ENCODE measurements around the gene CABP7.

DNA sequence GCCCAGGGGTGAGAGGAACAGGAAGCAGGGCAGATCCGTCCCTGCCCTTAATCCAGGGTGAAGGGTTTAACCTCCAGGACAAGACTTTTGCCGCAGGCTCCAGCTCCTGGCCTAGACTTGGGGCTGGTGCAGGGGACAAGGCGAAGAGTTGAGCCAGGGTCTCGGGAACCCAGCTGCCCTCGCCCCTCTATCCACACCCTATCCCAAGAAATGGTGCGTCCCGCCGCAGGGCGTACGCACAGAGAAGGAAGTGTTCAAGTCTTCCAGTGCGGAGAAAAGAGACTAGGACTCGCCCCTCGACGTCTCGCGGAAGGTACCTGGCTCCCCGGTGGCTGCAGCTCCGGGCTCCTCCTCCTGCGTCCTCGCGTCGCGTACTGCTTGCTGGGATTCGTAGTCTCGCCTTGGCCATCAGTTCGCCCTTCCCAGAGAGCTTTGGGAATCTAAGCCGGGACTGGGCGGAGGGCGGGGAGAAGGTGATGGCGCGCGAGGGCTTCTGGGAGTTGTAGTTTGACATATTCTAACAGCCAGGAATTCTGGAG is 46.9 kb downstream of the CABP7 start, which contains the start of gene ZMAT5:
- TF ChIP-seq, protein P1, sequence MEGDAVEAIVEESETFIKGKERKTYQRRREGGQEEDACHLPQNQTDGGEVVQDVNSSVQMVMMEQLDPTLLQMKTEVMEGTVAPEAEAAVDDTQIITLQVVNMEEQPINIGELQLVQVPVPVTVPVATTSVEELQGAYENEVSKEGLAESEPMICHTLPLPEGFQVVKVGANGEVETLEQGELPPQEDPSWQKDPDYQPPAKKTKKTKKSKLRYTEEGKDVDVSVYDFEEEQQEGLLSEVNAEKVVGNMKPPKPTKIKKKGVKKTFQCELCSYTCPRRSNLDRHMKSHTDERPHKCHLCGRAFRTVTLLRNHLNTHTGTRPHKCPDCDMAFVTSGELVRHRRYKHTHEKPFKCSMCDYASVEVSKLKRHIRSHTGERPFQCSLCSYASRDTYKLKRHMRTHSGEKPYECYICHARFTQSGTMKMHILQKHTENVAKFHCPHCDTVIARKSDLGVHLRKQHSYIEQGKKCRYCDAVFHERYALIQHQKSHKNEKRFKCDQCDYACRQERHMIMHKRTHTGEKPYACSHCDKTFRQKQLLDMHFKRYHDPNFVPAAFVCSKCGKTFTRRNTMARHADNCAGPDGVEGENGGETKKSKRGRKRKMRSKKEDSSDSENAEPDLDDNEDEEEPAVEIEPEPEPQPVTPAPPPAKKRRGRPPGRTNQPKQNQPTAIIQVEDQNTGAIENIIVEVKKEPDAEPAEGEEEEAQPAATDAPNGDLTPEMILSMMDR (IDR thresholded peaks at IDR 0.05), result no peak
- TF ChIP-seq POLR2AphosphoS5 (IDR thresholded peaks at IDR 0.05), result peak in 1 of 3 donors; percentile 38

Data from suprapubic skin (tissue), 3 donors.